Karpas-422 (cell line): ENCODE results near the gene MTNR1B. TPM values are rescaled to one million over a fixed set of nuclear protein-coding genes. Genes with fewer than 3 reads are reported as not detected.

Experiments used
- DNase-seq: peaks from one replicate; pipeline ENCODE4 v3.0.0-alpha.2; 2015
- H2AFZ ChIP-seq: fragments of 200-600 bp; sonication (generic); 2 replicates; pipeline ENCODE4 v1.6.1; 2014; ENCODE audit warnings: antibody characterized with exemption, low read length, mixed read lengths
- H3K27ac ChIP-seq: fragments of 200-600 bp; sonication (generic); 2 replicates; pipeline ENCODE4 v1.5.1; 2014; ENCODE audit warnings: mild to moderate bottlenecking, low read length, moderate library complexity
- H3K27me3 ChIP-seq: fragments of 200-600 bp; sonication (generic); 2 replicates; pipeline ENCODE4 v1.6.1; 2014; ENCODE audit warnings: low read length, mixed read lengths
- H3K36me3 ChIP-seq: fragments of 200-600 bp; sonication (generic); 2 replicates; pipeline ENCODE4 v1.6.1; 2014; ENCODE audit warnings: low read length, mixed read lengths; ENCODE audit not compliant: insufficient read depth
- H3K4me1 ChIP-seq: fragments of 200-600 bp; sonication (generic); 2 replicates; pipeline ENCODE4 v1.6.1; 2014; ENCODE audit warnings: mild to moderate bottlenecking, low read length, mixed read lengths
- H3K4me2 ChIP-seq: fragments of 200-600 bp; sonication (generic); 2 replicates; pipeline ENCODE4 v1.6.1; 2014; ENCODE audit warnings: low read length, low read depth, mild to moderate bottlenecking; ENCODE audit not compliant: poor library complexity, severe bottlenecking
- H3K4me3 ChIP-seq: fragments of 200-600 bp; sonication (generic); 2 replicates; pipeline ENCODE4 v1.5.1; 2014; ENCODE audit warnings: mild to moderate bottlenecking, antibody characterized with exemption, low read length, mixed read lengths
- H3K79me2 ChIP-seq: fragments of 200-600 bp; sonication (generic); 2 replicates; pipeline ENCODE4 v1.6.1; 2014; ENCODE audit warnings: mild to moderate bottlenecking, low read length, mixed read lengths
- H3K9ac ChIP-seq: fragments of 200-600 bp; sonication (generic); 2 replicates; pipeline ENCODE4 v1.6.0; 2014; ENCODE audit warnings: low read length
- H3K9me2 ChIP-seq: fragments of 200-600 bp; sonication (generic), shearing (Covaris generic); replicated peaks from 2 replicates; pipeline ENCODE4 v1.6.0; 2014; ENCODE audit warnings: mild to moderate bottlenecking, low read length, moderate library complexity; ENCODE audit not compliant: insufficient read depth
- H3K9me3 ChIP-seq: fragments of 300-700, 200-600 bp; sonication (generic); 2 replicates; pipeline ENCODE4 v1.6.1; 2014; ENCODE audit warnings: low read length, mixed read lengths
- H4K20me1 ChIP-seq: fragments of 200-600 bp; sonication (generic); 2 replicates; pipeline ENCODE4 v1.6.1; 2014; ENCODE audit warnings: mild to moderate bottlenecking, antibody characterized with exemption, low read length, low read depth; ENCODE audit not compliant: insufficient read depth
- small RNA-seq: library from RNA; depleted of rRNA; stranded (forward); fragments of <200 nt; gene quantifications from one replicate; pipeline ENCODE3, GENCODE V24; 2014
- total RNA-seq: library from RNA; depleted of rRNA; stranded (reverse); fragments of >200 nt; shearing (Covaris generic); gene quantifications from 2 replicates; pipeline ENCODE4 v1.2.3, GENCODE V29; 2014; ENCODE audit warnings: low replicate concordance; rRNA removed

MTNR1B gene
- total RNA-seq, 1 experiment from 2014 or later = 0.60 TPM

- no peaks in the 10 kb centered on the region for H3K36me3 ChIP-seq
- no peaks in the 10 kb centered on the region for H3K9me3 ChIP-seq
- no peaks in the 10 kb centered on the region for H3K79me2 ChIP-seq
- no peak overlapping the region for H2AFZ ChIP-seq
- peaks cover 2% of the 10 kb centered on the region; the same call in 1 of the 2 replicates for H3K27me3 ChIP-seq
- H3K27ac ChIP-seq = no peak overlapping the region
- no peak overlapping the region for H3K4me2 ChIP-seq
- H3K9ac ChIP-seq = no peak overlapping the region
- DNase-seq = no peak
- H3K4me1 ChIP-seq = no peaks in the 10 kb centered on the region
- no peaks in the 10 kb centered on the region for H3K9me2 ChIP-seq
- H4K20me1 ChIP-seq = no peaks in the 10 kb centered on the region
- H3K4me3 ChIP-seq = no peak overlapping the region
Observed at GRCh38 chr11:93028960-93029522, 59.6 kb downstream of the MTNR1B start.

DNA sequence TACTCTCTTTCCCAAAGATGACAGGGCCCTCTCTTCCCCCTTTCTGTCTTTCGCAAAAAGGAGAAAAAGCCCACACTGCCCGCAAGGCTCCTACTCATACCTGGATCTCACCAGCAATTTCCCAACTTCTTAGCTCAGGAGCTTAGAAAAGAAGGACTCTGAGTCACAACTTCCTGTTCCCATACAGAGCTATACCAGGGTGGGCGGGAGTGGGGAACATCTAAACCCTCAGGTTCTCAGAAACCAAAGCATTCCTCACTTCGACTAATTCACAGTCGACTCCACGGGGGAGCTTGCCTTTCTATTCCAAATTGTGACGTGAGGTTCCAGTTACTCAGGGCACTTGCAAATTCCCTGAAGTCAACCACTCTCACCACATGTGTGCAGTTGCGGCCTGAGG lies 61.9 kb downstream of the MTNR1B start:
- H3K4me2 ChIP-seq = no peak overlapping the region
- H3K9me2 ChIP-seq = no peaks in the 10 kb centered on the region
- H3K36me3 ChIP-seq = no peaks in the 10 kb centered on the region
- H3K79me2 ChIP-seq = no peaks in the 10 kb centered on the region
- no peak overlapping the region for H3K9ac ChIP-seq
- H3K4me3 ChIP-seq = no peak overlapping the region
- peaks cover 2% of the 10 kb centered on the region; the same call in 1 of the 2 replicates for H3K27me3 ChIP-seq
- no peak overlapping the region for H2AFZ ChIP-seq
- no peaks in the 10 kb centered on the region for H3K9me3 ChIP-seq
- no peaks in the 10 kb centered on the region for H3K4me1 ChIP-seq
- no peak for DNase-seq
- no peaks in the 10 kb centered on the region for H4K20me1 ChIP-seq
- no peak overlapping the region for H3K27ac ChIP-seq

Small RNA genes within 50 kb of the gene (small RNA-seq; reads per million reads assigned to genes)
- not detected for gene SNRPGP16

Other genes with a start within 250 kb of the MTNR1B start
- 52.6 and 109 TPM in 2 replicates for gene SLC36A4, start 228.3 kb downstream of the MTNR1B start, total RNA-seq